Measurements from ENCODE around the gene SLA2.
A peak's percentile ranks its signal among the peaks of the same experiment; 100 is the strongest.
"Not testable (repeated sequence)": the region's sequence is repeated elsewhere in the genome, so short reads cannot be mapped to it uniquely, and the experiment has no call there.

SLA2 gene, protein sequence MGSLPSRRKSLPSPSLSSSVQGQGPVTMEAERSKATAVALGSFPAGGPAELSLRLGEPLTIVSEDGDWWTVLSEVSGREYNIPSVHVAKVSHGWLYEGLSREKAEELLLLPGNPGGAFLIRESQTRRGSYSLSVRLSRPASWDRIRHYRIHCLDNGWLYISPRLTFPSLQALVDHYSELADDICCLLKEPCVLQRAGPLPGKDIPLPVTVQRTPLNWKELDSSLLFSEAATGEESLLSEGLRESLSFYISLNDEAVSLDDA

GRCh38 chr20:36645998-36646397 lies at the start of gene SLA2:
TSS of gene SLA2 (minus strand) at chr20:36646196. CDS start at chr20:36641335, 4,861 bp downstream.
- peak; percentile 65 to 72 for DNase-seq

GRCh38 chr20:36695467-36695866 lies 49.5 kb upstream of the SLA2 start:
- not testable (repeated sequence) for DNase-seq

GRCh38 chr20:36688630-36689029 lies 42.6 kb upstream of the SLA2 start:
- no peak for DNase-seq

DNA sequence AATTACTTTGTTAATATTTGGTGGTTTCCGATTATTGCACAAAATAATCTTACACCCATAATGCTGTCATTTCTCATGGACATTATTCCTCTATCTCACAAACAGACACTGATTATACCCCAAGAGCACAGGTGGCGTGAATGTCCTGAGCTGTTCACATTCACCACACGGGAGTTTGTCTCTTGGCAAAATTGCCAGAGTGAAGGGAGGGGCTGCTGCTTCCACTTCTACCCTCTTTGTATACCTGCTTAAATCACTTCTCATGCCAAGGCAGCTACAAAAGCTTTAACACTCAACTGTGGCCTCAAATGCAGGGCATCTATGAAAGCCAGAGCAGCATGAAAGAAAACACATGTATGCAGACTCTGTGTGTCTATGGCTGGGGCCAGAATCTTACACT lies 41.9 kb upstream of the SLA2 start:
- DNase-seq: no peak

- no peak for DNase-seq
Observed at GRCh38 chr20:36686944-36687343, 40.9 kb upstream of the SLA2 start.

DNA sequence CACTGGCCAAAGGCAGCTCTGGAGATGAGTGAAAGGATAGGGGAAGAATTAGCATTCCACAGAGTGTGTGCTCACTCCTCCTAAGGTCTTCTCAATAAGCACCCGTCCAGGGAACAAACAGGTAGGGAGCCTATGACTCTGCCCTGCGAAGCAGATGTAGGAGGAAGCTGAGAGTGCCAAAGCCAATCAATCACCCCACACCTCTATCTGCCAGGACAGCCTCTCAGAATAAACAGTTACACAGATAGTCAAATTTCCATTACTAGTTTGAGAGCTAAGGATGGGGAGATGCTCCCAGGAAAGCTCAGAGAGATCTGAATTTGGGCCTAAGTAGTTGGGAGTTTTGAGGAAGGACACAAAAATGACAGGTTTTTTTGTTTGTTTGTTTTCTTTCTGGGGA lies 40.5 kb upstream of the SLA2 start:
- no peak for DNase-seq

GRCh38 chr20:36684747-36685146 lies 38.8 kb upstream of the SLA2 start:
- DNase-seq: no peak

DNA sequence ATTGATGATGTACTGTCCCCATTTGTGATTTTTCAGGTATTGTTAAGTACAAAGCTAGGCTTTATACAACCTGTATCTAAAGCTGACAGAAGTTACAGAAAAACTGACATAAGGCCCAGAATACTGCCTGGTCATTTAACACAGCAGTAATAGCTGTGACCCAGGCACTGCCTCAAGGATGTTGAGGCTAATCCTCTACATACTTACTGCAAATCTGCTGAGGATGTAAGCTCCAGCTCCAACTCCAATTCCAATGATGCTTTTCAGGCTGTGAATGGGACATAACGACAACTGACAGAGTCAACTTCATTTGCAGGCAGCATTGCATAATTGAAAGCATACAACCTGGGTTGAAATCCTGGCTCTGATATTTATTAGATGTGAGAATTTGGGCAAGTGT lies 36.3 kb upstream of the SLA2 start:
- no peak for DNase-seq

DNA sequence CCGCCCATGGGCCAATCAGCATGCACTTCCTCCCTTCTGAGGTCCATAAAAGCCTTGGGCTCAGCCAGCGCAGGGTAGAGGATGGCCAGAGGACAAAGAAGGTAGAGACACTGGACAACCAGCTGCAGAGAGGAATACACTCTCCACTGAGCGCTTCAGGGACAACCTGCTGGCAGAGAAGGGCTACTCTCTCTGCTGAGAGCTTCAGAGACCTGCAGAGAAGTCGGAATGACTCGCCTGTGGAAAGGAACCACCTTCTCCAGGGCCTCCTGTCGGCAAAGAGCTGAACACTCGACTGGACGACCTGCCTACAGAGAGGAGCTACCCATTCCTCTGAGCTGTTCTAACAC lies 31.4 kb upstream of the SLA2 start:
- DNase-seq: no peak

- DNase-seq: no peak
Observed at GRCh38 chr20:36676701-36677421, 30.9 kb upstream of the SLA2 start.

GRCh38 chr20:36675545-36675944 lies 29.5 kb upstream of the SLA2 start:
- not testable (repeated sequence) for DNase-seq

DNA sequence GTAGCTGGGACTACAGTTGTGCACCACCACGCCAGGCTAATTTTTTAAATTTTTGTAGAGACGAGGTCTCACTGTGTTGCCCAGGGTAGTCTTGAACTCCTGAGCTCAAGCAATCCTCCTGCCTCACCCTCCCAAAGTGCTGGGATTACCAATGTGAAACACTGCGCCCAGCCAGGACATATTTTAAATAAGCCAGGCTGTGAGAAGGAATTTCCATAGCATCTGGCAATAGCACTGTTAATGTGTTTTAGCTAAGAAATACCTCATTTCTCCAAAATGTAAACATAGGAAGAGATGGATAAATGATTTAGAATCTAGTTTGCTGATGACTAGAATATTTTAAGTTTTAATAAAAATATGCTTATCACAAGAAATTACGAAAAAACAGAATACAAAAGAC lies 27.0 kb upstream of the SLA2 start:
- DNase-seq: no peak

DNA sequence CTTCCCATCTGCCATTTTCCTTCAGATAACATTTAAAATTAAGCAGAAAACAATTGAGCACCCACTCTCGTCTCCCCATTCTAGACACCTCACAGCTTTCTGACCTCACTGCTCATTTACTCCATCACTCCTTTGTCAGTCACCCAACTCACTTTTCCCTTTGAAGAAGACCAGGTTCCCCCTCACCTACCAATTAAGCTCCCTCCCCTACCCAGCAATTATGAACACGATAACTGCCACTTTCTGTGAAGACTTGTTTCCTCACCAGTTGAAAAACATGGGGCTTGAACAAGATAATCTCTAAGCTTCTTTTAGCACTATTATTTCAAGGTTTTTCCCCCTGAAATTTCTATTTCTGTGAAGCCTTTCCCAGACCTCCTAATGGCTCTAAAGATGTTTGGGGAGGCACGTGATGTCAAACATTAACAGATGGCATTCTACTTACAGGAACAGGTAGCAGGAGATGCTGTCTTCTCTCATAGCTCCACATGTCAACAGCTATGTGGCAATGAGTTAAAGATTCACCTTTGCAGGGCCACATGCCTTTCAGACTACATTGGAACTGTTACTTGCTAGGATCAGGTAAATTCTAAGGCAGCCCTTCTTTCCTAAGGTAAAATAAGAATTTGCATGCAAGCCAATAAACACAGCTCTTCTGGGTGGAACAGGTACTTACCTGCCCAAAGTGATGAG lies 24.8 kb upstream of the SLA2 start:
- no peak for DNase-seq

- peak in 1 of 2 donors; percentile 21 for DNase-seq
Observed at GRCh38 chr20:36666181-36666740, 20.3 kb upstream of the SLA2 start.

DNA sequence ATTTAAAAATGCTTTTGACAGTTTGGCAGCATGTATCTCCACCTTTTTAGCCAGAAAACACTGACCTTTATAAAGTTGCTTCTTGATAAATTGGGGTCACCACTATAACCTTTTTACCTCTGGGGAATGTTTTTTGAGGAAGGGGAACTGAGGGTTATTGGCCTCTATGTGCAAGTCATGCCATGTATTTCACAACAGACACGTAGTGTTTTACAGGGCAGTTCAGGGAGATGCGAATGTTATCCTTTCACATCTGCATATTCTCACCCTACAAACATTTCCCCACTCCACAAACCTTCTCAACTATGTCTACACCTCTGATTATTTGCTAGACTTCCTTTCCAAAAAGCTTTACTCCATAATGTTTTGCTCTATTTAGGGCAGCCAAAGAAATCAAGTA lies 17.0 kb upstream of the SLA2 start:
- DNase-seq: no peak

- DNase-seq: peak in 1 of 2 donors; percentile 45
Observed at GRCh38 chr20:36658300-36658699, 12.3 kb upstream of the SLA2 start.

GRCh38 chr20:36656733-36657132 lies 10.7 kb upstream of the SLA2 start:
- DNase-seq: no peak

GRCh38 chr20:36655004-36655403 lies 9.0 kb upstream of the SLA2 start:
- DNase-seq: no peak

DNA sequence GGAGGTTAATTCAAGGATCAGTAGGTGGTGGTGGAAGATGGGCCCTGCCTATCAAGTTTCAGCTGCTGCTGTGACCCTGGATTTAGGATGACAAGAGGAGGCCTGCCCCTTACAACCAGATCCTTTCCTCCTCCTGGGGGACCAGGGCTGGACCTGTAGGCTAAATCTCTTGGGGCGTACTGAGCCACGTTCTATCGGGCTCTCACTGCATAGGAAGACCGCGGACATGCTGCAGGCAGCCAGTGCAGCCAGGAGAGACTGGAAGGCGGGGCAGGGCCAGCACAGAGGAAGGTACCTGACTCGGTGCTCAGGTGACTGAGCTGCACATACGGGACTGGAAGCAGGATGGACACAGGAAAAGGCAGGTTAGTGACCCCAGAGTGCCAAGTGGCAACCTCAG lies 8.5 kb upstream of the SLA2 start:
- no peak for DNase-seq

- DNase-seq: no peak
Observed at GRCh38 chr20:36653456-36653855, 7.5 kb upstream of the SLA2 start.

DNA sequence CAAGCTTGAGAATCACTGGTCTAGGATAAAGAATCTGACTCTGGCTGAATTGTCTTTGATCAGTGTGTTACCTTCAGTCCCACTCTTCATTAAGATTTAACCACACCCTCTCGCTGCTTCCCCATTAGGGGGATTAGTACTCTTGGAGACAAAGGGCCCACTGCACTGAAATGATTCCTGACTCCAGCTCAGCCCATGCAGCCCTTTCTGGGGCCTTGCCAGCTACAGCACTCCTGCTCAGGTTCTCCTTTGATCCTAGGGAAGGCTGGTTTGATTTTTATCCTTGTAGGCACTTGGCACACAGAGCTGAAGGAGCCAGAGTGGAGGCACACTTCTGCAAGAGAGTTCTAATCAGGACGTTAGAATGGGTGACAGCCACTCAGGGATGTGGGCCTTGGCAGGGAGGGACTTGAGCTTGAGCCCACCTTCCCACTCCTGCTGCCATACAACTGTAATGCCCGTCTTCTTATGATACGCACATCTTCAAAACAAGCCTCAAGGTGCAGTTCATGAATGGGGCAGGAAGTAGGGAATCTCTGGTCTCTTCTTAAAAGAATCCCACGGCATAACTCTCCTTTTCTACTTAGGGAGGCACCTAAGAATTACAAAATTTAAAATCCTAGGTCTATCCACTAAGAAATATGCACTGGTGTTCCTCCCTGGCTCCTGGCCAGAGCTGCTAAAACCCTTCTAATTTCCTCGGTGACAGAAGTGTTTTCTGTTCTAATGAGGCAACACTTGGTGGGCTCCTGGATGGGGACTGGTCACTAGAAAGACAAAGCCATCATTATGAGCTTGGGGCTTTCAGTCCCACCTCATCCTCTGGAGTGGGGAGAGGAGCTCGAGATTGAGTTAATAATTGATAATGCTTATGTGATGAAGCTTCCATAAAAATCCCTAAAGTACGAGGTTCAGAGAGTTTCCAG lies 1.5 kb upstream of the SLA2 start:
- DNase-seq: no peak

GRCh38 chr20:36646678-36647077 lies 682 bp upstream of the SLA2 start:
- no peak for DNase-seq

GRCh38 chr20:36645353-36645752 lies 643 bp downstream of the SLA2 start:
- no peak for DNase-seq

All from CD4-positive, alpha-beta T cell treated with Interleukin-1 beta for 1 hour (primary cell).